Measurements from ENCODE around the gene GMNC.

DNA sequence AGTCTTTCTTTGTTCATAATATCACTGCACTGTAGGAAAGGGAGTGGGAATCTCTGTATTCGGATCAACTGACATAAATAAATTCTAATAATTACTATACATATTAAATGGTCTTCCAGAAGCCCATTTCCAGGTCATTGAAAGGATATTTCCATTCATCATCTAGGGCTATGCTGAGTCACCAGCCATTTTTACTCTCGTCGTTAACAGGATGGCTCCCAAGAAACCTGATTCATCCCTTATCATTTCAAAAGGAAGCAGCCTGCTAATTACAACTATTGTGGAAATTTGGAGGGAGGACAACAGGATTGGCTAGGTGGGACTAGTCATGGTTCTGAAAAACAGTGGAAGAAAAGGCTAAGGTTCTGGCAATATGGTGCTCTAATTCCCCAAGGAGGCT lies 13.6 kb downstream of the GMNC start:
- TF ChIP-seq CTCF (conservative IDR thresholded peaks at IDR 0.05; ENCODE audit: low read length) = no peak
- no peak for TF ChIP-seq EZH2phosphoT487 (IDR thresholded peaks at IDR 0.05; ENCODE audit: borderline replicate concordance, low read depth, low read length)
